GM18870 (cell line): ENCODE measurements around the gene FFAR1.
A peak's percentile ranks its signal among the peaks of the same experiment; 100 is the strongest.

Experiments
- ATAC-seq: cut with Tn5 transposase; IDR thresholded peaks from one replicate; pipeline ENCODE4 v1.9.1; 2021; ENCODE audit warnings: moderate library complexity; ENCODE audit not compliant: unreplicated experiment

The FFAR1 gene, protein sequence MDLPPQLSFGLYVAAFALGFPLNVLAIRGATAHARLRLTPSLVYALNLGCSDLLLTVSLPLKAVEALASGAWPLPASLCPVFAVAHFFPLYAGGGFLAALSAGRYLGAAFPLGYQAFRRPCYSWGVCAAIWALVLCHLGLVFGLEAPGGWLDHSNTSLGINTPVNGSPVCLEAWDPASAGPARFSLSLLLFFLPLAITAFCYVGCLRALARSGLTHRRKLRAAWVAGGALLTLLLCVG (N-terminal part only)

DNA sequence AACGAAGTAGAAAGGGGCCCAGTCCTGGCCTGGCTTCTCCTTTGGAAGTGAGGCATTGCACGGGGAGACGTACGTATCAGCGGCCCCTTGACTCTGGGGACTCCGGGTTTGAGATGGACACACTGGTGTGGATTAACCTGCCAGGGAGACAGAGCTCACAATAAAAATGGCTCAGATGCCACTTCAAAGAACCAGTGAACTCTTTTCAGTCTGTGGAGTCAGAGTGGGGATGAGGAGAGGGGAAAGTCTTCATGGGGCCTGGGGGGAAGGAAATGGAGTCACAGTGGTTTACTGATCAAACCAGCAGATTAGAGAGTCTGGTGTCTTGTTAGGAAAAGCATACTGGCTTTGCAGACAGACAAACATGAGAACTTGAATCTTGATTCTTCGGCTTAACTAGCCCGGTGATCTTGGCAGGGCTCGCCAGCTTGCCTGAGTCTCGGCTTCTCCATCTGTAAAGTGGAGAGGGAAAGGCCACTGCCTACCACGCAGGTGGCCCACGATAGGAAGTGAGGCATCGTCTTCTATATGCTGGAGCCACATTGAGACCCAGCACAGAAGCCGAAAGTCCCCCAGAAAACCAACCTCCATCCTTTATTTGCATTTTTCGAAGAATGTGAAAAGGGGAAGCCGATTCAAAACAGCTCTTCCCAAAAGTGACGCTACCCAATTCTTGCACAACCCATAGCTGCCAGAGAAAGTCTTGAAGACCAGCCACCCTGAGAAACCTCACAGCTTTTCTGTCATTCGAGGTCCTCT lies at the start of gene FFAR1:
Gene FFAR1 (plus strand): TSS at position 732 of the 759 bp plus-strand sequence. CDS start 3,650 bp downstream, outside the sequence.
- peak; percentile 63 for ATAC-seq

- ATAC-seq = no peak
Measured at GRCh38 chr19:35297922-35298321, 49.8 kb upstream of the FFAR1 start.

DNA sequence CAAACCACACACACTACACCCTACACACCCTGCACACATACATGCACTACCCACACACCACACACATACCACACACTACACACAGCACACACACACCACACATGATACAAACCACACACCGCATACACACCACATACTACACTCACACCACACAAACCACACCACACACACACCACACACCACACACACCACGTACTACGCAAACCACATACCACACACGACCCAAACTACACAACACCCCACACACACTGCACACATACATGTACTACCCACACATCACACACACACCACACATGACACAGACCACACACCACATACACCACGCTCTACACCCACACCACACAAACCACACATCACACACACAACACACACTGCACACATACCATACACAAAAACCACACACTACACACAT lies 49.1 kb upstream of the FFAR1 start:
- no peak for ATAC-seq

DNA sequence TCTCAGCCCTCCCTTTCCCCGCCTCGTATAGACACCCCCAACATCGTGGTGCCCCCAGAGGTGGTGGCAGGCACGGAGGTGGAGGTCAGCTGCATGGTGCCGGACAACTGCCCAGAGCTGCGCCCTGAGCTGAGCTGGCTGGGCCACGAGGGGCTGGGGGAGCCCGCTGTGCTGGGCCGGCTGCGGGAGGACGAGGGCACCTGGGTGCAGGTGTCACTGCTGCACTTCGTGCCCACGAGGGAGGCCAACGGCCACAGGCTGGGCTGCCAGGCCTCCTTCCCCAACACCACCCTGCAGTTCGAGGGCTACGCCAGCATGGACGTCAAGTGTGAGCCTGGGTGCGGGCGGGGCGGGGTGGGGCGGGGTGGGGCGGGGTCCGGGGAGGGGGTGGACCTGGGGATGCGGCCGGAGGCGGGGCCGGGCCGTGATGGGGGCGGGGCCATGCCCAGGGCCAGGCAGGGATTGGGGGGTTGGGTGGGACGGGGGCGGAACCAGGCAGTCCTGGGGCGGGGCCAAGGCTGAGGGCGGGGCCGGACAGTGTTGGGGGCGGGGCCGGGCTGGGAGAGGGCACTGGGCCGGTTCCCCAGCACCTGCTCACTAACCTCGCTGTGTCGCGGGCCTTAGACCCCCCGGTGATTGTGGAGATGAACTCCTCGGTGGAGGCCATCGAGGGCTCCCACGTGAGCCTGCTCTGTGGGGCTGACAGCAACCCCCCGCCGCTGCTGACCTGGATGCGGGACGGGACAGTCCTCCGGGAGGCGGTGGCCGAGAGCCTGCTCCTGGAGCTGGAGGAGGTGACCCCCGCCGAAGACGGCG lies 48.0 kb upstream of the FFAR1 start:
- no peak for ATAC-seq

- no peak for ATAC-seq
Measured at GRCh38 chr19:35300339-35300649, 47.4 kb upstream of the FFAR1 start.

GRCh38 chr19:35301961-35302360 lies 45.7 kb upstream of the FFAR1 start:
- ATAC-seq = no peak

DNA sequence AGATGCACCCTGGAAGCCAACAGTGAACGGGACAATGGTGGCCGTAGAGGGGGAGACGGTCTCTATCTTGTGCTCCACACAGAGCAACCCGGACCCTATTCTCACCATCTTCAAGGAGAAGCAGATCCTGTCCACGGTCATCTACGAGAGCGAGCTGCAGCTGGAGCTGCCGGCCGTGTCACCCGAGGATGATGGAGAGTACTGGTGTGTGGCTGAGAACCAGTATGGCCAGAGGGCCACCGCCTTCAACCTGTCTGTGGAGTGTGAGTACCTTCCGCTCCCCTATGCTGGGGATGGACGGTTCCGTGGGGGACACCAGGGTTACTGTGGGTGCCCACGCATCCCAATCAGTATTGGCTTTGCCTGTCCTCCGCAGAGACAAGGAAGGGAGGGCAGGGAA lies 45.3 kb upstream of the FFAR1 start:
- ATAC-seq = no peak

- no peak for ATAC-seq
Measured at GRCh38 chr19:35303357-35303915, 44.3 kb upstream of the FFAR1 start.

DNA sequence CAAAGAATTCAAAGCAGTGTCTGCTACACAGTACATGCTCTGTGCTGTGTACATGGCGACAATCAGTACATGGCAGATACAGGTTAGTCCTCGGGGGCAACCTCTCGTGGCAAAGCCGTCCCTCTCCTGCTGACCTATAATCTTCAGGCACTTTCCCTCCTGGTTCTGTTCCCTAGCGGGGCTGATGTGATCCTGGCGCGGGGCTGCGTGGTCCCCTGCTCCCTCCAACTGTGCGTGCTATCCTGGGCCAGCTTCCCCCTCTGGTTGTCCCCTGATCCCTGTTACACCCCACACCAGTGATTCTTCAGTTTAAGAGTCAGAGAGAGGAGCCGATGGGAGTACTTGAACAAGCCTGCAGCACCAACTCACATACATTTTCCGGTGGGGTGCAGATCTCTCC lies 43.7 kb upstream of the FFAR1 start:
- ATAC-seq = no peak

- ATAC-seq = no peak
Measured at GRCh38 chr19:35305181-35305580, 42.5 kb upstream of the FFAR1 start.

DNA sequence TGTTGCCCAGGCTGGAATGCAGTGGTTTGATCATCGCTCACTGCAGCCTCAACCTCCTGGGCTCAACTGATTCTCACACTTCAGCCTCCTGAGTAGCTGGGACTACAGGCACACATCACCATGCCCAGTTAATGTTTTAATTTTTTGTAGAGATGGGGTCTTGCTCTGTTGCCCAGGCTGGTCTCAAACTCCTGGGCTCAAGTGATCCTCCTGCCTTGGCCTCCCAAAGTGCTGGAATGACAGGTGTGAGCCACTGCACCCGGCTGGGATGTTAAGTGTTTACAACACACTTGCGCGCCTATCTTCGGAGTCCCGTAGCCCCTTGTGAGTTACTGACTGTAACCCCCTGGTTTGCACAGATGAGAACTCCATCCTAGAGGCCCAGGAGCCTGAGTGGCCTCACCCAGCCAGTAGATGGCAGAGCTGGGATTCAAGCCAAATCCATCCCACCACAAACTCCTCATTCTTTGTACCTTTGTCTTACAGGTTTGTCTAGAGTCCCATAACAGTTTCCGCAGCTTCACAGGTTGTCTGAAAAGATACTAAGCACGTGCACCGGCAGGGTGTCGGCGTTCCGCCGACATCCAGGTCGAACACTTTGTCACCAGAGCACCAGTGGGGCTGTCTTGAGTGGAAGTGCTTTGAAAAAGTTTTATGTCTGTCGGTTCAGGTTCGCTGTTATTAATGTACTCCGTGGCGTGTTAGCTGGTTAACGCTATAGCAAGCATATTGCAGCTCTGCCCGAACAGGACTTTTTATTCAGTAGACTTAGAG lies 41.0 kb upstream of the FFAR1 start:
- no peak for ATAC-seq

DNA sequence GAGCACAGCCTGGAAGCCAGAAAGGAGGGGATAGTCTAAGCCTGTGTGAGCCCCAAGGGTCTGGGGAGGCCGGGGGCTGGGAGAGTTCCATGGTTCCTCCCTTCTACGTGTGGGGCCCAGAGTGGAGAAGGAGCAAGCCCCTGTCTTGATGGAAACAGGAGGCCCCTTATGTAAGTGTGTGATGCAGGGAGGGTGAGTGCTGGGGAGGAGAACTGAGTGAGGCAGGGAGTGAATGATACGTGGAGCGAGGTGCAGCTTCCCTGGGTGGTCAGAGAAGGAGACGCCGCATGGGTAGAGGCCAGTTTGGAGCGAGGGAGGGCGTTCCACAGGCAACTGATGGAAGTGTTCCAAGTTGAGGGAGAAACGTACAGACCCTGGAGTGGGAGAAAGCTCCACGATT lies 39.8 kb upstream of the FFAR1 start:
- no peak for ATAC-seq

- ATAC-seq = no peak
Measured at GRCh38 chr19:35308910-35309309, 38.8 kb upstream of the FFAR1 start.

GRCh38 chr19:35309481-35310279 lies 38.0 kb upstream of the FFAR1 start:
- ATAC-seq = no peak

GRCh38 chr19:35310331-35310730 lies 37.4 kb upstream of the FFAR1 start:
- ATAC-seq = no peak

DNA sequence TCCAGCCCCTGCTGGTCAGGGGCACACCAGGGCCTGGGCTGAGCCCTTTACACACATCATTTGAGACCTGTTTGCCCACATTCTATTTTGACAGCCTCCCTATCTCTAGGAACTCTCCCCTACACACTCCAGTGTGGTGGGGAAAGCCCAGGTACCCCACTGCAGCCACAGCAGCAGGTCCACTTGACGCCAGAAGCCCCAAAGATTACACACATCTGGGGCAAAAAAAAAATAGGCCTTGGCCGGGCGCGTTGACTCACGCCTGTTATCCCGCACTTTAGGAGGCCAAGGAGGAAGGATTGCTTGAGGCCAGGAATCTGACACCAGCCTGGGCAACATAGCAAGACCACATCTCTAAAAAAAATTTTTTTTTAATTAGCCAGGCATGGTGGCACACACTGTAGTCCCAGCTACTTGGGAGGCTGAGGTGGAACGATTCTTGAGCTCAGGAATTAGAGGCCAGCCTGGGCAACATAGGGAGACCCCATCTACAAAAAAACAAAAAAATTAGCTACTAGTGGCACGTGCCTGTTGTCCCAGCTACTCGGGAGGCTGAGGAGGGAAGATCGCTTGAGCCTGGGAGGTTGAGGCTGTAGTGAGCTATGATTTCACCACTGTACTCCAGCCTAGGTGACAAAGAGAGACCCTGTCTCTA lies 36.8 kb upstream of the FFAR1 start:
- ATAC-seq = no peak

- ATAC-seq = no peak
Measured at GRCh38 chr19:35311901-35312665, 35.6 kb upstream of the FFAR1 start.

GRCh38 chr19:35313587-35313986 lies 34.1 kb upstream of the FFAR1 start:
- ATAC-seq = no peak

DNA sequence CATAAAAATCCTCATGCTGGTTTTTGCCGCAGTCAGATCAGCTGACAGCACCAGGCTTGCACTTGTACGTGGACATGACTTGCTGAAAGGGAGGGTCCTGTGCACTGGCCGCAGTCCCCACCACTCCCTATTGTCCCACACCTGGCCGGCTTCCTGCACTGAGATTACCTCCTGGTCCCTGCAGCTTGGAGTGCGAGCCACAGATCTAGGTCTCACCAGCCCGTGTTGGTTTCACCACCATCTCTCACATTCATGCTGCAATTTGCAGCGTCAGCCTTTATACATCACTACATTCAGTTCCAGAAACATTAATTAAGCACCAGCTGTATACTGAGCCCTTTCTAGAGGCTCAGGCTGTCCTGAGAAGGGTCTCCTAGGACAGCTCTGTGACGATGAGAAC lies 33.7 kb upstream of the FFAR1 start:
- ATAC-seq = no peak
